ENCODE measurements around the gene SERPIND1. TPM values are rescaled to one million over a fixed set of nuclear protein-coding genes. Genes with fewer than 3 reads are reported as not detected.

SERPIND1 gene
- total and polyA plus RNA-seq, 2 of the 8 experiments (the other 6 are each of a cell fraction or from before 2014, with no cell fraction given) = not detected

DNA sequence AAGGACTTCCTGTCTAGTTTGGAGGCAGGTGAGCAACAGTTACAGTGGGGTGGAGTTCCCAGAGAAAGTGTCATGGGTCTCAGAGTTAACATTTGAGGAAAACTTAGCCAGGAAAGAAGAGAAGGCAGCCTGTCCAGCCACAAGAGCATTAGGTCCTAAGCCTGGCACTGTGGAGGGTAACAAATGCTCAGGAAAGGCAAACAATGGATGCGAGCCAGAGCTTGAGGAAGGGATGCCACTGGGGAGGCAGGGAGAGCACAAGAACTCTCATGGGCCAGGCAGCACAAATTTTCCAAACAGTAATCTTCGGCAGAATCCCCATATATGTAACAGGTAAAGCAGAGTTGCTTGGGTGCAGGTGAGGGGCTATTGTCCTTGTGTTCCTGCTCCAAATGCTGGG, 8.0 kb upstream of the SERPIND1 start:
- ChIA-PET POLR2A (ENCODE audit: partially characterized antibody) (no interaction called here), CTCF (ENCODE audit: partially characterized antibody) (interaction anchor here (1.8 kb wide), 1 partner anchor 10 kb away, joined by 5 read pairs; no protein-coding TSS in a partner anchor)
- H3K14ac ChIP-seq (ENCODE audit: insufficient read length) = no peak overlapping the region
- no peak for DNase-seq (ENCODE audit: low read depth in 1 of 2, low spot score in 2 of 2)
- no peaks in the 10 kb centered on the region for H3K79me1 ChIP-seq (ENCODE audit: low read depth, low read length)
- no peak overlapping the region for H3K27ac ChIP-seq (ENCODE audit: low read depth, low read length)
- H2BK5ac ChIP-seq (ENCODE audit: low read depth, low read length) = no peak overlapping the region
- H3K56ac ChIP-seq (replicated peaks; ENCODE audit: insufficient read length, low read depth, low read length) = no peak overlapping the region
- TF ChIP-seq EZH2 (IDR thresholded peaks at IDR 0.05; ENCODE audit: low read depth, low read length, severe bottlenecking) = no peak
- no peaks in the 10 kb centered on the region for H3K23me2 ChIP-seq (ENCODE audit: low read depth, low read length)
- no peak overlapping the region for H4K5ac ChIP-seq (ENCODE audit: insufficient read length, low read depth, low read length)
- H3K27me3 ChIP-seq (replicated peaks in 1 of 4; ENCODE audit: control insufficient read depth in 3 of 4, extremely low read depth in 1 of 4, insufficient read depth in 3 of 4, low read length in 3 of 4) = no peaks in the 10 kb centered on the region
- H3K36me3 ChIP-seq (ENCODE audit: control insufficient read depth in 2 of 4, insufficient read depth in 4 of 4, low read length in 3 of 4) = peaks cover 0 to 8% (median 3%) of the 10 kb centered on the region in 4 experiments; a peak in 4 of 8 replicates
- H4K8ac ChIP-seq (ENCODE audit: extremely low read depth, insufficient read depth, low read length) = no peak overlapping the region; the same call in 1 of the 2 replicates
- H4K20me1 ChIP-seq (replicated peaks in 1 of 2; ENCODE audit: control insufficient read depth in 1 of 2, insufficient read depth in 2 of 2, low read length in 2 of 2) = peaks cover 2 to 4% of the 10 kb centered on the region in 2 experiments
- no peaks in the 10 kb centered on the region for H3K79me2 ChIP-seq (ENCODE audit: control insufficient read depth in 1 of 2, insufficient read depth in 2 of 2, low read length in 2 of 2)
- no peak overlapping the region for H3K18ac ChIP-seq (ENCODE audit: extremely low read depth, low read length)
- H3K23ac ChIP-seq (ENCODE audit: insufficient read length) = no peak overlapping the region
- H3K9me3 ChIP-seq (ENCODE audit: insufficient read depth in 2 of 2, low read depth in 1 of 2, low read length in 1 of 2) = no peaks in the 10 kb centered on the region
- no peak overlapping the region for H3K4me3 ChIP-seq (ENCODE audit: extremely low read depth in 1 of 4, insufficient read depth in 2 of 4, low read depth in 3 of 4, low read length in 4 of 4)
- 95% methylated on average over 2 of the region's 2 CpGs; no CpG with 5 or more reads in 1 of the 2 experiments for WGBS, 2 experiments (ENCODE audit: extremely low coverage in 1 of 2, insufficient coverage in 1 of 2, insufficient read length in 1 of 2, insufficient replicate concordance in 2 of 2, low coverage in 1 of 2, low lambda C conversion rate in 2 of 2, missing lambda C conversion rate in 1 of 2)
- no peak overlapping the region for H2BK12ac ChIP-seq (ENCODE audit: low read depth, low read length)
- no peak overlapping the region for H4K91ac ChIP-seq (replicated peaks; ENCODE audit: insufficient read length, low read length)
- H2BK20ac ChIP-seq (ENCODE audit: low read length) = no peak overlapping the region
- no peak overlapping the region for H2AK5ac ChIP-seq (ENCODE audit: low read depth, low read length)
- no peak for FAIRE-seq
- no peak overlapping the region for H3K9ac ChIP-seq (replicated peaks in 1 of 4; ENCODE audit: extremely low read depth in 1 of 4, low read depth in 3 of 4, low read length in 3 of 4)
- H3K4me2 ChIP-seq (ENCODE audit: insufficient read depth in 1 of 2, low read depth in 2 of 2, low read length in 2 of 2) = no peak overlapping the region
- H2BK120ac ChIP-seq (replicated peaks; ENCODE audit: low read depth, low read length) = no peak overlapping the region
- no peak overlapping the region for H2BK15ac ChIP-seq (ENCODE audit: low read length)
- no peaks in the 10 kb centered on the region for H3K4me1 ChIP-seq (replicated peaks in 1 of 4; ENCODE audit: control insufficient read depth in 3 of 4, insufficient read depth in 4 of 4, low read length in 3 of 4)
- H2AFZ ChIP-seq (ENCODE audit: low read length) = no peak overlapping the region
- no peak overlapping the region for H3K4ac ChIP-seq (replicated peaks; ENCODE audit: insufficient read length, low read depth, low read length)

Measured in H1 (cell line).